Measurements from ENCODE around the gene RNF208. TPM values are rescaled to one million over a fixed set of nuclear protein-coding genes. Genes with fewer than 3 reads are reported as not detected.
"Not testable (repeated sequence)": the region's sequence is repeated elsewhere in the genome, so short reads cannot be mapped to it uniquely, and the experiment has no call there.

RNF208 gene
- total RNA-seq, 1 donor from 2014 or later: 12.8 TPM

DNA sequence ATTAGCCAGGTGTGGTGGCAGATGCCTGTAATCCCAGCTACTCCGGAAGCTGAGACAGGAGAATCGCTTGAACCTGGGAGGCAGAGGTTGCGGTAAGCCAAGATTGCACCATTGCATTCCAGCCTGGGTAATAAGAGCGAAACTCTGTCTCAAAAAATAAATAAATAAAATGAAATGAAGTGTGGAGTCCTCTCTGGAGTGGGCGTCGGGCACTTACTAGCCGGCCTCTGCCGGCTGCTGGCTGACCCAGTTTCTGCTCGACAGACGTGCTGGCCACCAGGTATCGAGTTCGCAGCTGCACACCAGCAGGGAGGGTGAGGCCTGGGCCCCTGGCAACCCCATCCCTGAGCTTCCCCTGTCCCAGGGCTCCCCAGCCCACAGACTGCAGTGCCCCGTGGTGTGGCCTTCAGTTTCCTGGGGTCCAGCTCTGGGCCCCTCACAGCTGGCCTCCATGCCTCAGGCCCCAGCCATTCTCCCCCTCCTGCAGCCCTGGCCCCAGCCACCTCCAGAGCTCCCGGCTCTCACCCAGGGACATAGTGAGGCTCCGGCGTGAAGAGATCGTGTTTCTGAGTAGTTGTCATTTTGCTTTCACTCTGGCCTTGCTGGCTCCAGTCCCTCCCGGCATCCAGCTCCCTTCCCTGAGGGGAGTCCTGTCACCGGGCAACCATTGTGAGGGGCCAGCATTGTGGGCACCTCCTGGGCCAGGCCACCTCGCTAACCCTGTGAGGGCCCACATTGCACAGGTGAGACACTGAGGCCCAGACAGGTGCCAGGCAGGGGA lies 25.3 kb upstream of the RNF208 start:
- Mint-ChIP-seq H3K36me3 (ENCODE audit: low read depth) (peaks cover 15% of the 10 kb centered on the region), H3K27ac (no peak overlapping the region), H3K4me1 (peaks cover 9% of the 10 kb centered on the region), H3K4me3 (no peak overlapping the region), H3K27me3 (no peaks in the 10 kb centered on the region), H3K9me3 (no peaks in the 10 kb centered on the region)
- intact Hi-C loops (cut with micrococcal nuclease): no loop called here
- peak; percentile 61 for DNase-seq

- intact Hi-C loops (cut with micrococcal nuclease): no loop called here
- Mint-ChIP-seq H3K4me3 (no peak overlapping the region), H3K27me3 (peaks cover 2% of the 10 kb centered on the region), H3K9me3 (no peaks in the 10 kb centered on the region), H3K4me1 (peaks cover 12% of the 10 kb centered on the region), H3K36me3 (ENCODE audit: low read depth) (peaks cover 26% of the 10 kb centered on the region), H3K27ac (no peak overlapping the region)
- DNase-seq: peak; percentile 64
Observed at GRCh38 chr9:137245450-137246421, 23.7 kb upstream of the RNF208 start.

GRCh38 chr9:137244486-137245449 lies 22.7 kb upstream of the RNF208 start:
- Mint-ChIP-seq H3K9me3 (no peaks in the 10 kb centered on the region), H3K27me3 (peaks cover 2% of the 10 kb centered on the region), H3K36me3 (ENCODE audit: low read depth) (peaks cover 26% of the 10 kb centered on the region), H3K27ac (no peak overlapping the region), H3K4me1 (peaks cover 12% of the 10 kb centered on the region), H3K4me3 (no peak overlapping the region)
- intact Hi-C loops (cut with micrococcal nuclease): loop anchor here (5.0 kb wide), 1 partner anchor 42 kb away; the partner anchor contains the start of gene TPRN
- DNase-seq: peak; percentile 69

DNA sequence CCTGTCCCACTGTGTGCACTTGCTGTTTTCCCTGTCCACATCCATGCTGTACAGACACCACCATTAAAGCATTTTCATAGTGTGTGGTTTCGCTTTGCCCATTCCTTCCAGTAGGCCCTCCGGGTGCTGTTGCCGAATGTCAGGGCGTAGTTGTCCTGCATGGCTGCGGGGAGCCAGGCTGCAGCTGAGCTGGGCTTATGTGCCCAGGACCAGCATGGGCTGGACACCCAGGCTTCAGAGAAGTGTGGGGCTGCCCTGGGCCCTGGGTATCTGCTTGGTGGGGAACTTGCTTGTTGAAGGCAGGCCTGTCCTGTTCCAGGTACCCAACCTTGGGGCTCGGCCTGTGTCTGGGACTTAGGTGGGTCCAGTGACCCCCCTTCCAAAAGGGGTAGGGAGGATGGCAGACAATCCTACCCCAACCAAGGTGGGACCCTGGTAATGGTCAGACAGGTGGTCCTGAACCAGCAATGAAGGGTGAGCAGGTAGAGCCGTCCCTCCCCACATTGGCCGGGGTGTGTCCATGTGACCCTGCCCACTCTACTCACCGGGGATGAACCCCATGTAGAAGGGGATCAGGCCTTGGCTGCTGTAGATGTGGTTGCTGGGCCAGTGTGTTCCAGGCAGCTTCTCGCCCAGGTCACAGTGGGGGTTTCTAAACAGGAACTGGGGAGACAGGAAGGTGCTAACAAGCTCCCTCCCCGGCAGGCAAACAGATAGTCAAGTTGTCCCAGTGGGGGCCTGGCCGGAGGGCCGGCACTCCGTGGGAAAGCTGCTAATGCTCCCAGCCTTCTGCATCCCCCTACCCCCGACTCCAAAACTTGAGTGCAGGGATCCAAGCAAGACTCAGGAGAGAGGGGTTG lies 21.8 kb upstream of the RNF208 start:
- peak; percentile 73 for DNase-seq
- intact Hi-C loops (cut with micrococcal nuclease): loop anchor here (5.0 kb wide), 1 partner anchor 42 kb away; the partner anchor contains the start of gene TPRN
- Mint-ChIP-seq H3K9me3 (no peaks in the 10 kb centered on the region), H3K36me3 (ENCODE audit: low read depth) (peaks cover 28% of the 10 kb centered on the region), H3K27me3 (peaks cover 2% of the 10 kb centered on the region), H3K4me3 (no peak overlapping the region), H3K27ac (peak overlapping the region; percentile 11), H3K4me1 (peaks cover 15% of the 10 kb centered on the region)

GRCh38 chr9:137243266-137243625 lies 21.2 kb upstream of the RNF208 start:
- peaks cover 17% of the 10 kb centered on the region for H3K4me1 Mint-ChIP-seq
- intact Hi-C loops (cut with micrococcal nuclease): loop anchor here (5.0 kb wide), 1 partner anchor 41 kb away; the partner anchor contains the start of gene TPRN
- H3K9me3 Mint-ChIP-seq, H3K27me3 Mint-ChIP-seq, DNase-seq: not testable (repeated sequence)
- peak overlapping the region; percentile 76 for H3K27ac Mint-ChIP-seq
- H3K36me3 Mint-ChIP-seq (ENCODE audit: low read depth): peaks cover 28% of the 10 kb centered on the region
- peak overlapping the region; percentile 86 for H3K4me3 Mint-ChIP-seq

DNA sequence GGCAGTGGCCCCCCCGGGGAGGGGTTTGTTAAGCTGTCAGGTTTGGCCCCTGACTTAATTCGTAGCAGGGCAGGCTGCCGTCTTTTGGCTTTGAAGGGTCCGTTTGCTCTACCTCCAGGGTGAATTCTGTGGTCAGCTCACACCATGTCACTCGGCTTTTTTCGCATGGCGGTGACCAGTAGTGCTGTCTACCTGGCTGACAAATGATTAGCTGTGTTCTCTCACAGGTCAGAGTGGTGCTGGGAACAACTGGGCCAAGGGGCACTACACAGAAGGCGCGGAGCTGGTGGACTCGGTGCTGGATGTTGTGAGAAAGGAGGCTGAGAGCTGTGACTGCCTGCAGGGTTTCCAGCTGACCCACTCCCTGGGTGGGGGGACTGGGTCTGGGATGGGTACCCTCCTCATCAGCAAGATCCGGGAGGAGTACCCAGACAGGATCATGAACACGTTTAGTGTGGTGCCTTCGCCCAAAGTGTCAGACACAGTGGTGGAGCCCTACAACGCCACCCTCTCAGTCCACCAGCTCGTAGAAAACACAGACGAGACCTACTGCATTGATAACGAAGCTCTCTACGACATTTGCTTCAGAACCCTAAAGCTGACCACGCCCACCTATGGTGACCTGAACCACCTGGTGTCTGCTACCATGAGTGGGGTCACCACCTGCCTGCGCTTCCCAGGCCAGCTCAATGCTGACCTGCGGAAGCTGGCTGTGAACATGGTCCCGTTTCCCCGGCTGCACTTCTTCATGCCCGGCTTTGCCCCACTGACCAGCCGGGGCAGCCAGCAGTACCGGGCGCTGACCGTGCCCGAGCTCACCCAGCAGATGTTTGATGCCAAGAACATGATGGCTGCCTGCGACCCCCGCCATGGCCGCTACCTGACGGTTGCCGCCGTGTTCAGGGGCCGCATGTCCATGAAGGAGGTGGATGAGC lies 20.5 kb upstream of the RNF208 start:
- H3K9me3 Mint-ChIP-seq: no peaks in the 10 kb centered on the region
- peaks cover 28% of the 10 kb centered on the region for H3K36me3 Mint-ChIP-seq (ENCODE audit: low read depth)
- peak overlapping the region; percentile 83 for H3K27ac Mint-ChIP-seq
- DNase-seq: peak; percentile 78
- intact Hi-C loops (cut with micrococcal nuclease): loop anchor here (5.0 kb wide), 1 partner anchor 40 kb away; the partner anchor contains the start of gene TPRN
- peak overlapping the region; percentile 86 for H3K4me3 Mint-ChIP-seq
- peaks cover 2% of the 10 kb centered on the region for H3K27me3 Mint-ChIP-seq
- peaks cover 19% of the 10 kb centered on the region for H3K4me1 Mint-ChIP-seq

- intact Hi-C loops (cut with micrococcal nuclease): loop anchor here (1.0 to 5.0 kb wide), 4 partner anchors 14 to 113 kb away; partner anchors contain the start of genes NELFB and TPRN
Observed at GRCh38 chr9:137241490-137242268, 19.6 kb upstream of the RNF208 start.

GRCh38 chr9:137240841-137241489 lies 18.9 kb upstream of the RNF208 start, which contains the start of gene TUBB4B:
Gene TUBB4B (plus strand): TSS chr9:137241287. CDS start chr9:137241361, 74 bp downstream.
- Mint-ChIP-seq H3K9me3 (no peaks in the 10 kb centered on the region), H3K27me3 (peaks cover 2% of the 10 kb centered on the region), H3K27ac (peak within 1 kb of the TSS; percentile 95), H3K4me3 (peak within 1 kb of the TSS; percentile 90), H3K4me1 (peaks cover 19% of the 10 kb centered on the region), H3K36me3 (ENCODE audit: low read depth) (peaks cover 28% of the 10 kb centered on the region)
- intact Hi-C loops (cut with micrococcal nuclease): loop anchor here (1.0 to 5.0 kb wide), 4 partner anchors 14 to 112 kb away; partner anchors contain the start of genes NELFB and TPRN
- DNase-seq: peak; percentile 99

More at GRCh38 chr9:137241490-137242268, 19.6 kb upstream of the RNF208 start:
- H3K9me3 Mint-ChIP-seq: no peaks in the 10 kb centered on the region
- peaks cover 19% of the 10 kb centered on the region for H3K4me1 Mint-ChIP-seq
- peak; percentile 90 for DNase-seq
- H3K4me3 Mint-ChIP-seq: peak overlapping the region; percentile 90
- peaks cover 2% of the 10 kb centered on the region for H3K27me3 Mint-ChIP-seq
- H3K27ac Mint-ChIP-seq: peak overlapping the region; percentile 83
- peaks cover 28% of the 10 kb centered on the region for H3K36me3 Mint-ChIP-seq (ENCODE audit: low read depth)

DNA sequence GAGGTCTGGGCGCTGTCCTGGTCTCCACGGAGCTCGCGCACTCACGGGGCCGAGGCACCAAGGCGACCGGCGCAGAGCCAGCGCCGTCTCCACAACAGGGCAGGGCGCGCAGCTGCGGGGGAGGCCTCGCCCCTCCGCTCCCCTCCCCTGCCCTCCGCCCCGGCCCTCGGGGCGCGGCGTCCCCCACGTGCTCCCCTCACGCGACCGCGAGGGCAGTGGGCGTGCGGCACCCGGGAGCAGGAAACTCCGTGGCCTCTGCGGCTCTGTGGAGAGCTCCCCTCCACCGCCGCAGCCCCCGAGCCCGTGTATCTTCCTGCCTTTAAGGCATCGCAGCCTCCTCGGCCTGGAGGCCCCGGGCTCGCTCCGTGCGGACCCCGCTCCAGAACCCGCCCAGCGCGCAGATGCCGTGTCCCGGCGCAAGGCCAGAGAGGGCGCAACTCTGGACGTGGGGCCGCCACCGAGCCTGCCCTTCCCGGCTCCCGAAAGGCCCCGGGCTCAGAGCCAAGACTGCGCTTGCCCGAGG lies 18.3 kb upstream of the RNF208 start:
- DNase-seq: peak; percentile 93
- intact Hi-C loops (cut with micrococcal nuclease): loop anchor here (2.0 to 5.0 kb wide), 2 partner anchors 38 to 112 kb away; partner anchors contain the start of gene TPRN
- Mint-ChIP-seq H3K36me3 (ENCODE audit: low read depth) (peaks cover 28% of the 10 kb centered on the region), H3K4me3 (peak overlapping the region; percentile 90), H3K27me3 (peaks cover 2% of the 10 kb centered on the region), H3K27ac (peak overlapping the region; percentile 53), H3K4me1 (peaks cover 19% of the 10 kb centered on the region), H3K9me3 (no peaks in the 10 kb centered on the region)

DNA sequence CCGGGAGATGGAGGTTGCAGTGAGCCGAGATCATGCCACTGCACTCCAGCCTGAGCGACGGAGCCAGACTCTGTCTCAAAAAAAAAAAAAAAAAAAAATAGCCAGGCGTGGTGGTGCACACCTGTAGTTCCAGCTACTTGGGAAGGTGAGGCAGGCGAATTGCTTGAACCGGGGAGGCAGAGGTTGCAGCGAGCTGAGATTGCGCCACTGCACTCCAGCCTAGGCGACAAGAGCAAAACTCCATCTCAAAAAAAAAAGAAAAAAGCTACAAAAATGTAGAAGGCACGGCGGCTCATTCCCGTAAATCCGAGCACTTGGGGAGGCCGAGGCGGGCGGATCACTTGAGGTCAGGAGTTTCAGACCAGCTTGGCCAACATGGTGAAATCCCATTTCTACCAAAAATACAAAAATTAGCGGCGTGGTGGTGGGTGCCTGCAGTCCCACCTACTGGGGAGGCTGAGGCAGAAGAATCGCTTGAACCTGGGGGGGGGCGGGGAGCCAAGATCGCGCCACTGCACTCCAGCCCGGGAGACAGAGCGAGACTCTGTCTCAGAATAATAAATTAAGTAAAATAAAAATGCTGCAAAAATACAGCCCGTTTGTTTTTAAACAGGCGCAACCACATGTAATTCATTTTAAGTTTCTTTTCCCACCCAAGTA lies 17.6 kb upstream of the RNF208 start:
- DNase-seq, H3K9me3 Mint-ChIP-seq, H3K27me3 Mint-ChIP-seq: not testable (repeated sequence)
- peak overlapping the region; percentile 90 for H3K4me3 Mint-ChIP-seq
- peaks cover 28% of the 10 kb centered on the region for H3K36me3 Mint-ChIP-seq (ENCODE audit: low read depth)
- H3K27ac Mint-ChIP-seq: peak overlapping the region; percentile 53
- H3K4me1 Mint-ChIP-seq: peaks cover 19% of the 10 kb centered on the region
- intact Hi-C loops (cut with micrococcal nuclease): loop anchor here (2.0 to 5.0 kb wide), 2 partner anchors 37 to 111 kb away; partner anchors contain the start of gene TPRN

Measured in activated CD4-positive, alpha-beta T cell treated with anti-CD3 and anti-CD28 coated beads, Interleukin-2, amount 10 ng/mL, durations not matched to agents 24 days and 14 days (primary cell).